Panc1 (cell line): ENCODE measurements around the gene OR11A1. TPM values are rescaled to one million over a fixed set of nuclear protein-coding genes. Genes with fewer than 3 reads are reported as not detected.

ENCODE experiments used
- ATAC-seq: fragments of 200-7000 bp; cut with Tn5 transposase; 2 replicates; pipeline ENCODE4 v1.9.1; 2020; ENCODE audit warnings: mild to moderate bottlenecking, moderate library complexity
- Bru-seq: library from RNA; stranded (reverse); fragments of 400-500 nt; gene quantifications from one replicate; lab custom pipeline; 2021; lab: Mats Ljungman, UMichigan
- BruChase-seq, 2 experiments: library from RNA; stranded (reverse); fragments of 400-500 nt; gene quantifications; one replicate each; lab custom pipeline; 2021; lab: Mats Ljungman, UMichigan
- BruUV-seq: library from RNA; stranded (reverse); fragments of 400-500 nt; replicated peaks from 2 replicates; lab custom pipeline; 2021; lab: Mats Ljungman, UMichigan
- CTCF ChIA-PET: fragments of 300-600 bp; sonication (Branson Sonifier 250); formaldehyde crosslinking; loops from one replicate; lab custom pipeline; 2022; ENCODE audit warnings: antibody characterized with exemption; lab: Charles Lee
- POLR2A ChIA-PET: fragments of 300-600 bp; sonication (Branson Sonifier 250); formaldehyde crosslinking; loops from one replicate; lab custom pipeline; 2022; ENCODE audit warnings: antibody characterized with exemption; lab: Charles Lee
- DNase-seq: peaks from one replicate; pipeline ENCODE4 v3.0.0-alpha.2; 2010; ENCODE audit warnings: low read depth, low spot score
- H3K27ac ChIP-seq: 2 replicates; pipeline ENCODE4 v1.5.1; 2011; ENCODE audit warnings: mild to moderate bottlenecking, low read length, inconsistent platforms
- H3K27me3 ChIP-seq: fragments of 200-500 bp; sonication (Bioruptor generic); 2 replicates; pipeline ENCODE4 v1.6.0; 2014; ENCODE audit warnings: low read length, inconsistent platforms; ENCODE audit not compliant: control insufficient read depth, insufficient read depth
- H3K36me3 ChIP-seq: fragments of 200-500 bp; sonication (Bioruptor generic); 2 replicates; pipeline ENCODE4 v1.5.1; 2014; ENCODE audit warnings: inconsistent platforms, mild to moderate bottlenecking, low read length, moderate library complexity; ENCODE audit not compliant: control insufficient read depth, insufficient read depth
- H3K4me1 ChIP-seq: 2 replicates; pipeline ENCODE4 v1.5.1; 2011; ENCODE audit warnings: inconsistent platforms, mild to moderate bottlenecking, low read length, moderate library complexity; ENCODE audit not compliant: control insufficient read depth, insufficient read depth
- H3K4me3 ChIP-seq, 2 experiments: 2 replicates each; pipeline ENCODE4 v1.5.1; 2011 to 2012; ENCODE audit warnings: low read depth in 2 of 2, low read length in 2 of 2, mild to moderate bottlenecking in 2 of 2, inconsistent platforms in 1 of 2, moderate library complexity in 1 of 2
- H3K9me3 ChIP-seq: fragments of 200-500 bp; sonication (Bioruptor generic); 2 replicates; pipeline ENCODE4 v1.5.1; 2014; ENCODE audit warnings: low read depth, mild to moderate bottlenecking, inconsistent platforms, low read length, moderate library complexity; ENCODE audit not compliant: control insufficient read depth, insufficient read depth
- CTCF ChIP-seq: fragments of 450-650 bp; IDR thresholded peaks from 2 replicates; pipeline ENCODE4 v1.5.1; 2017; ENCODE audit warnings: mild to moderate bottlenecking
- POLR2AphosphoS5 ChIP-seq: IDR thresholded peaks from 2 replicates; pipeline ENCODE4 v1.6.1; 2012; ENCODE audit warnings: mild to moderate bottlenecking, low read depth, low read length, moderate library complexity
- REST ChIP-seq, 2 experiments: IDR thresholded peaks; 2 replicates each; pipeline ENCODE4 v1.6.1; 2011 to 2012; ENCODE audit warnings: low read depth in 2 of 2, control low read depth in 1 of 2, low read length in 1 of 2, mild to moderate bottlenecking in 1 of 2, moderate library complexity in 1 of 2; ENCODE audit not compliant: insufficient read depth in 1 of 2
- SIN3A ChIP-seq: IDR thresholded peaks from 2 replicates; pipeline ENCODE4 v1.6.1; 2012; ENCODE audit warnings: low read depth, mild to moderate bottlenecking, low read length, moderate library complexity, borderline replicate concordance; ENCODE audit not compliant: insufficient read depth
- TCF7L2 ChIP-seq: IDR thresholded peaks from 2 replicates; pipeline ENCODE4 v1.6.1; 2011; ENCODE audit warnings: mild to moderate bottlenecking, low read depth, low read length, inconsistent platforms
- in situ Hi-C: cut with HindIII; loops from 2 replicates; pipeline ENCODE4 v1.10.0; 2016; ENCODE audit warnings: low sequenced_read_pairs, low pct_unique_long_range_greater_than_20kb
- intact Hi-C: fragments of 100-400 bp; cut with micrococcal nuclease; formaldehyde crosslinking; loops from one replicate; pipeline ENCODE4 v1.10.0; 2022; ENCODE audit not compliant: unreplicated experiment
- long read RNA-seq: library from polyadenylated mRNA; unstranded; transcript quantifications from one replicate; pipeline ENCODE4 v2.0.0, GENCODE V29; 2021; ENCODE audit not compliant: unreplicated experiment
- polyA plus RNA-seq: library from polyadenylated mRNA; unstranded; fragments of >200 nt; gene quantifications from one replicate; pipeline ENCODE4 v1.2.1, GENCODE V29; 2012; ENCODE audit warnings: missing spikeins; ENCODE audit not compliant: insufficient read length
- total RNA-seq: library from RNA; stranded (reverse); gene quantifications from one replicate; pipeline ENCODE4 v1.2.1, GENCODE V29; 2021; ENCODE audit not compliant: unreplicated experiment

Gene OR11A1
- total RNA-seq (not detected), Bru-seq, nascent RNA (not detected), BruChase-seq, experiment 1, labeled RNA remaining after a 2-hour chase (not detected), BruChase-seq, experiment 2, labeled RNA remaining after a 6-hour chase (percentile 4 among the genes with signal in this experiment)
- not detected for polyA plus RNA-seq
- long read RNA-seq: 0 reads

- POLR2A ChIA-PET: no interaction called here
- Histone ChIP-seq H3K4me1 (no peaks in the 10 kb centered on the region), H3K4me3 (no peak within 1 kb of the TSS), H3K36me3 (no peaks in the 10 kb centered on the region), H3K27ac (no peak within 1 kb of the TSS), H3K27me3 (peaks cover 3% of the 10 kb centered on the region), H3K9me3 (no peaks in the 10 kb centered on the region)
- in situ Hi-C loops (no loop called here), intact Hi-C loops (no loop called here)
- TF ChIP-seq REST (IDR thresholded peaks at IDR 0.05; ENCODE audit: insufficient read depth in 1 of 2, low read depth in 2 of 2, low read length in 1 of 2) (no peak), SIN3A (no peak), POLR2AphosphoS5 (no peak), TCF7L2 (no peak), CTCF (no peak)
- no peak for ATAC-seq
- no TSS peak for BruUV-seq
- CTCF ChIA-PET: no interaction called here
- no peak for DNase-seq
Measured at GRCh38 chr6:29456971-29457370, at the start of gene OR11A1, which contains the start of gene OR2H1. TSS of gene OR11A1 (minus strand) at chr6:29457071. CDS start at chr6:29427641, 29,430 bp downstream. TSS of gene OR2H1 (plus strand) at chr6:29457155. CDS start at chr6:29461770, 4,615 bp downstream.

- no peak for TF ChIP-seq SIN3A
- no peak for TF ChIP-seq CTCF
- CTCF ChIA-PET: interaction anchor here (0.7 kb wide), 1 partner anchor 106 kb away, joined by 3 read pairs; no protein-coding TSS in a partner anchor
Measured at GRCh38 chr6:29506446-29507067, 49.7 kb upstream of the OR11A1 start.

More at GRCh38 chr6:29506446-29507067, 49.7 kb upstream of the OR11A1 start:
- no TSS peak for BruUV-seq
- Histone ChIP-seq H3K27ac (no peak overlapping the region), H3K9me3 (no peaks in the 10 kb centered on the region), H3K4me3 (no peak overlapping the region), H3K27me3 (no peaks in the 10 kb centered on the region; the same call in 1 of the 2 replicates), H3K4me1 (no peaks in the 10 kb centered on the region), H3K36me3 (no peaks in the 10 kb centered on the region)
- POLR2A ChIA-PET: no interaction called here
- intact Hi-C loops: no loop called here
- in situ Hi-C loops: no loop called here
- ATAC-seq (no peak), DNase-seq (no peak)
